ENCODE data around the gene PPP1R37. TPM values are rescaled to one million over a fixed set of nuclear protein-coding genes. Genes with fewer than 3 reads are reported as not detected.

The PPP1R37 gene
- total and polyA plus RNA-seq, 2 of the 13 experiments (the other 11 are each of a cell fraction or from before 2014, with no cell fraction given), result 9.0 to 14.3 TPM

- TF ChIP-seq HOMEZ (CRISPR knock-in tag; IDR thresholded peaks at IDR 0.05; ENCODE audit: low read depth) (no peak), AGO2 (optimal IDR thresholded peaks at IDR 0.05; ENCODE audit: low read depth, low read length) (peak; percentile 57), CAMTA2 (CRISPR knock-in tag; IDR thresholded peaks at IDR 0.05; ENCODE audit: borderline replicate concordance) (no peak), ZNF724P (CRISPR knock-in tag; IDR thresholded peaks at IDR 0.05; ENCODE audit: borderline replicate concordance) (0 out of 2 replicates have a peak, but pooled peaks have one; percentile 22), NKX3-1 (CRISPR knock-in tag; IDR thresholded peaks at IDR 0.05) (no peak), SMYD3 (CRISPR knock-in tag; IDR thresholded peaks at IDR 0.05) (no peak), ZFP62 (CRISPR knock-in tag; IDR thresholded peaks at IDR 0.05) (no peak), KAT7 (CRISPR knock-in tag; IDR thresholded peaks at IDR 0.05; ENCODE audit: borderline replicate concordance) (no peak), RBM39 (IDR thresholded peaks at IDR 0.05; ENCODE audit: low read depth, low read length, poor library complexity, severe bottlenecking) (peak; percentile 66), REL (CRISPR knock-in tag; conservative IDR thresholded peaks at IDR 0.05) (no peak), ESRRA (CRISPR knock-in tag; IDR thresholded peaks at IDR 0.05; ENCODE audit: low read depth) (no peak), ZNF501 (CRISPR knock-in tag; IDR thresholded peaks at IDR 0.05) (peak; percentile 64; the same call in 1 of the 2 replicates), RBFOX2 (IDR thresholded peaks at IDR 0.05; ENCODE audit: low read depth, low read length) (peak; percentile 63; the same call in 1 of the 2 replicates), MAZ (IDR thresholded peaks at IDR 0.05; ENCODE audit: borderline replicate concordance, low read depth, low read length) (no peak), MAZ (CRISPR knock-in tag; IDR thresholded peaks at IDR 0.05; ENCODE audit: low read depth) (peak; percentile 32; the same call in 1 of the 2 replicates), TBX3 (IDR thresholded peaks at IDR 0.05; ENCODE audit: borderline replicate concordance) (no peak), ZNF18 (CRISPR knock-in tag; IDR thresholded peaks at IDR 0.05; ENCODE audit: insufficient replicate concordance) (no peak), TP53 (CRISPR knock-in tag; conservative IDR thresholded peaks at IDR 0.05) (no peak), GPN1 (CRISPR knock-in tag; IDR thresholded peaks at IDR 0.05; ENCODE audit: borderline replicate concordance) (no peak), RAD51 (IDR thresholded peaks at IDR 0.05; ENCODE audit: borderline replicate concordance) (no peak), POGK (CRISPR knock-in tag; conservative IDR thresholded peaks at IDR 0.05) (0 out of 2 replicates have a peak, but pooled peaks have one; percentile 60), ZNF143 (CRISPR knock-in tag; IDR thresholded peaks at IDR 0.05) (0 out of 2 replicates have a peak, but pooled peaks have one; percentile 15), TEAD3 (CRISPR knock-in tag; optimal IDR thresholded peaks at IDR 0.05; ENCODE audit: borderline replicate concordance) (no peak), THAP11 (CRISPR knock-in tag; IDR thresholded peaks at IDR 0.05) (peak; percentile 9; the same call in 1 of the 2 replicates), HNRNPH1 (optimal IDR thresholded peaks at IDR 0.05; ENCODE audit: low read depth, low read length) (no peak)
Measured at GRCh38 chr19:45179072-45179891, 86.3 kb downstream of the PPP1R37 start (continued).

All from HepG2 (cell line).